Testis (tissue), 3 donors: ENCODE measurements around the gene TULP4. TPM values are rescaled to one million over a fixed set of nuclear protein-coding genes. Genes with fewer than 3 reads are reported as not detected.

ENCODE experiments used
- DNase-seq: peaks from one replicate; pipeline ENCODE4 v3.0.0-alpha.2; 2019
- H3K27ac ChIP-seq, 2 donors: fragments of 200-600 bp; sonication (generic); one replicate each; pipeline ENCODE4 v1.5.1; 2019
- H3K27me3 ChIP-seq: fragments of 200-600 bp; sonication (generic); one replicate; pipeline ENCODE4 v1.5.1; 2019
- H3K36me3 ChIP-seq: fragments of 200-600 bp; sonication (generic); one replicate; pipeline ENCODE4 v1.5.1; 2017; ENCODE audit warnings: low read depth; ENCODE audit errors: missing control alignments
- H3K4me1 ChIP-seq: fragments of 200-600 bp; sonication (generic); one replicate; pipeline ENCODE4 v1.5.1; 2019
- H3K4me3 ChIP-seq, 2 donors: fragments of 200-600 bp; sonication (generic); one replicate each; pipeline ENCODE4 v1.5.1; 2017 to 2019
- H3K9me3 ChIP-seq: fragments of 200-600 bp; sonication (generic); one replicate; pipeline ENCODE4 v1.5.1; 2017
- CTCF ChIP-seq, 3 experiments: fragments of 450-650 bp in 2 of 3; fragments of 200-600 bp in 1 of 3; sonication (generic) in 1 of 3; IDR thresholded peaks; one replicate each; pipeline ENCODE4 v1.5.1; 2016 to 2019; ENCODE audit warnings: antibody characterized with exemption in 3 of 3, mild to moderate bottlenecking in 2 of 3, moderate library complexity in 1 of 3
- POLR2A ChIP-seq: fragments of 450-650 bp; IDR thresholded peaks from one replicate; pipeline ENCODE4 v1.6.1; 2017; ENCODE audit warnings: antibody characterized with exemption, mild to moderate bottlenecking, moderate library complexity
- WGBS, 2 donors: methylation state at CpG; one replicate each; pipeline ENCODE4 v1.1.5; 2018; 5-methylcytosine and 5-hydroxymethylcytosine counted together
- intact Hi-C: fragments of 100-400 bp; cut with DNase I; formaldehyde crosslinking; loops from one replicate; pipeline ENCODE4 v1.15.1; 2023; ENCODE audit warnings: low total_unique reads
- polyA plus RNA-seq: library from polyadenylated mRNA; stranded (reverse); fragments of 350-450 nt; fragmentation: Illumina TruSeq; extraction: RNeasy Lipid Tissue Mini Kit (QIAGEN cat#74804); gene quantifications from one replicate; pipeline ENCODE4 v1.2.3, GENCODE V29; 2014; ENCODE audit warnings: low read depth, low replicate concordance; ENCODE audit not compliant: insufficient read depth
- total RNA-seq, 2 donors: library from RNA; depleted of rRNA; stranded (reverse); fragments of >200 nt; gene quantifications; one replicate each; pipeline ENCODE4 v1.2.3, GENCODE V29; 2016

Gene TULP4
- total and polyA plus RNA-seq, 3 donors from 2014 or later: 18.0 to 211 (median 116) TPM

GRCh38 chr6:158284876-158285655 is 27.2 kb upstream of the TULP4 start:
- no peaks in the 10 kb centered on the region for H3K9me3 ChIP-seq
- WGBS, 2 donors: 88 to 91% methylated on average over 6 of the region's 6 CpGs
- intact Hi-C loops: no loop called here

GRCh38 chr6:158285656-158286021 is 26.6 kb upstream of the TULP4 start:
- 67 to 71% methylated on average over 5 of the region's 5 CpGs for WGBS, 2 donors
- intact Hi-C loops: no loop called here
- no peak for DNase-seq
- peak overlapping the region; percentile 27 to 54 for H3K27ac ChIP-seq
- TF ChIP-seq POLR2A (no peak), CTCF (IDR thresholded peaks at IDR 0.05) (no peak)
- peaks cover 23% of the 10 kb centered on the region for H3K4me1 ChIP-seq
- no peak overlapping the region for H3K4me3 ChIP-seq
- H3K9me3 ChIP-seq: no peaks in the 10 kb centered on the region
- no peaks in the 10 kb centered on the region for H3K36me3 ChIP-seq
- no peaks in the 10 kb centered on the region for H3K27me3 ChIP-seq

More at GRCh38 chr6:158284876-158285655, 27.2 kb upstream of the TULP4 start:
- H3K27me3 ChIP-seq: no peaks in the 10 kb centered on the region
- no peak for TF ChIP-seq CTCF (IDR thresholded peaks at IDR 0.05)
- TF ChIP-seq POLR2A: no peak
- peak overlapping the region; percentile 54 to 61 for H3K27ac ChIP-seq
- peaks cover 23% of the 10 kb centered on the region for H3K4me1 ChIP-seq
- no peaks in the 10 kb centered on the region for H3K36me3 ChIP-seq
- DNase-seq: no peak
- no peak overlapping the region for H3K4me3 ChIP-seq

- DNase-seq: no peak
- Histone ChIP-seq H3K4me1 (peaks cover 23% of the 10 kb centered on the region), H3K27ac (peak overlapping the region in 1 of 2 donors; percentile 52), H3K36me3 (no peaks in the 10 kb centered on the region), H3K4me3 (no peak overlapping the region), H3K9me3 (no peaks in the 10 kb centered on the region), H3K27me3 (no peaks in the 10 kb centered on the region)
- TF ChIP-seq CTCF (IDR thresholded peaks at IDR 0.05) (no peak), POLR2A (no peak)
- intact Hi-C loops: no loop called here
- WGBS, 2 donors: 42% methylated on average over 1 of the region's 1 CpG
These were observed 25.9 kb upstream of the TULP4 start for GRCh38 chr6:158286413-158286812.

GRCh38 chr6:158287047-158287446 is 25.2 kb upstream of the TULP4 start:
- Histone ChIP-seq H3K4me1 (peaks cover 23% of the 10 kb centered on the region), H3K27ac (peak overlapping the region in 1 of 2 donors; percentile 52), H3K27me3 (no peaks in the 10 kb centered on the region), H3K36me3 (no peaks in the 10 kb centered on the region), H3K9me3 (no peaks in the 10 kb centered on the region), H3K4me3 (no peak overlapping the region)
- no peak for DNase-seq
- WGBS, 2 donors: 83 to 84% methylated on average over 4 of the region's 4 CpGs
- intact Hi-C loops: no loop called here
- no peak for TF ChIP-seq CTCF (IDR thresholded peaks at IDR 0.05)
- no peak for TF ChIP-seq POLR2A

- Histone ChIP-seq H3K4me3 (no peak overlapping the region), H3K4me1 (peaks cover 6% of the 10 kb centered on the region), H3K27me3 (no peaks in the 10 kb centered on the region), H3K27ac (peak overlapping the region in 1 of 2 donors; percentile 16), H3K36me3 (no peaks in the 10 kb centered on the region), H3K9me3 (no peaks in the 10 kb centered on the region)
- intact Hi-C loops: no loop called here
- DNase-seq: no peak
- TF ChIP-seq POLR2A (no peak), CTCF (IDR thresholded peaks at IDR 0.05) (no peak)
- WGBS, 2 donors: 90 to 97% methylated on average over 3 of the region's 3 CpGs
These were observed 22.2 kb upstream of the TULP4 start for GRCh38 chr6:158290040-158290439.
